ENCODE data around the gene GABRG3.

The GABRG3 gene

GRCh38 chr15:27401471-27401870, 430.5 kb downstream of the GABRG3 start:
- DNase-seq (ENCODE audit: insufficient read length, low spot score) (no peak), FAIRE-seq (no peak)
- no peak for TF ChIP-seq POLR2A (IDR thresholded peaks at IDR 0.05; ENCODE audit: low read depth, low read length)
- no peak for TF ChIP-seq POLR2AphosphoS5 (IDR thresholded peaks at IDR 0.05; ENCODE audit: low read depth, low read length)
- TF ChIP-seq TAF1 (IDR thresholded peaks at IDR 0.05; ENCODE audit: low read depth, low read length), result no peak
- no peak for TF ChIP-seq PAX5 (IDR thresholded peaks at IDR 0.05; ENCODE audit: insufficient read depth, low read length, severe bottlenecking)
- no peak for TF ChIP-seq SPI1 (IDR thresholded peaks at IDR 0.05; ENCODE audit: low read depth, low read length)
- no peak for TF ChIP-seq POU2F2 (IDR thresholded peaks at IDR 0.05; ENCODE audit: low read depth, low read length)

- TF ChIP-seq PAX5 (IDR thresholded peaks at IDR 0.05; ENCODE audit: insufficient read depth, low read length, severe bottlenecking) (no peak), SPI1 (IDR thresholded peaks at IDR 0.05; ENCODE audit: low read depth, low read length) (no peak), TAF1 (IDR thresholded peaks at IDR 0.05; ENCODE audit: low read depth, low read length) (no peak)
- DNase-seq (ENCODE audit: insufficient read length, low spot score) (no peak), FAIRE-seq (no peak)
Observed at GRCh38 chr15:27408428-27408827, 437.4 kb downstream of the GABRG3 start.

- no peak for FAIRE-seq
- no peak for DNase-seq (ENCODE audit: insufficient read length, low spot score)
Observed at GRCh38 chr15:27410996-27411605, 440.1 kb downstream of the GABRG3 start.

GRCh38 chr15:27412415-27412814, 441.4 kb downstream of the GABRG3 start:
- DNase-seq (ENCODE audit: insufficient read length, low spot score) (no peak), FAIRE-seq (no peak)
- TF ChIP-seq POU2F2 (IDR thresholded peaks at IDR 0.05; ENCODE audit: low read depth, low read length) (no peak), TAF1 (IDR thresholded peaks at IDR 0.05; ENCODE audit: low read depth, low read length) (no peak), POLR2AphosphoS5 (IDR thresholded peaks at IDR 0.05; ENCODE audit: low read depth, low read length) (no peak), SPI1 (IDR thresholded peaks at IDR 0.05; ENCODE audit: low read depth, low read length) (no peak), PAX5 (IDR thresholded peaks at IDR 0.05; ENCODE audit: insufficient read depth, low read length, severe bottlenecking) (no peak), POLR2A (IDR thresholded peaks at IDR 0.05; ENCODE audit: low read depth, low read length) (no peak)

More at GRCh38 chr15:27410996-27411605, 440.1 kb downstream of the GABRG3 start:
- no peak for TF ChIP-seq PAX5 (IDR thresholded peaks at IDR 0.05; ENCODE audit: insufficient read depth, low read length, severe bottlenecking)
- no peak for TF ChIP-seq SPI1 (IDR thresholded peaks at IDR 0.05; ENCODE audit: low read depth, low read length)
- TF ChIP-seq POLR2A (IDR thresholded peaks at IDR 0.05; ENCODE audit: low read depth, low read length), result no peak
- TF ChIP-seq POLR2AphosphoS5 (IDR thresholded peaks at IDR 0.05; ENCODE audit: low read depth, low read length), result no peak
- TF ChIP-seq POU2F2 (IDR thresholded peaks at IDR 0.05; ENCODE audit: low read depth, low read length), result no peak
- no peak for TF ChIP-seq TAF1 (IDR thresholded peaks at IDR 0.05; ENCODE audit: low read depth, low read length)

GRCh38 chr15:27414168-27414870, 443.3 kb downstream of the GABRG3 start:
- FAIRE-seq, result no peak
- DNase-seq (ENCODE audit: insufficient read length, low spot score), result no peak
- no peak for TF ChIP-seq POLR2AphosphoS5 (IDR thresholded peaks at IDR 0.05; ENCODE audit: low read depth, low read length)
- no peak for TF ChIP-seq POU2F2 (IDR thresholded peaks at IDR 0.05; ENCODE audit: low read depth, low read length)
- TF ChIP-seq SPI1 (IDR thresholded peaks at IDR 0.05; ENCODE audit: low read depth, low read length), result no peak
- TF ChIP-seq PAX5 (IDR thresholded peaks at IDR 0.05; ENCODE audit: insufficient read depth, low read length, severe bottlenecking), result no peak

GRCh38 chr15:27418726-27419125, 447.7 kb downstream of the GABRG3 start:
- DNase-seq (ENCODE audit: insufficient read length, low spot score) (no peak), FAIRE-seq (no peak)
- no peak for TF ChIP-seq POU2F2 (IDR thresholded peaks at IDR 0.05; ENCODE audit: low read depth, low read length)
- no peak for TF ChIP-seq POLR2A (IDR thresholded peaks at IDR 0.05; ENCODE audit: low read depth, low read length)
- TF ChIP-seq POLR2AphosphoS5 (IDR thresholded peaks at IDR 0.05; ENCODE audit: low read depth, low read length), result no peak
- TF ChIP-seq PAX5 (IDR thresholded peaks at IDR 0.05; ENCODE audit: insufficient read depth, low read length, severe bottlenecking), result no peak
- TF ChIP-seq TAF1 (IDR thresholded peaks at IDR 0.05; ENCODE audit: low read depth, low read length), result no peak
- TF ChIP-seq SPI1 (IDR thresholded peaks at IDR 0.05; ENCODE audit: low read depth, low read length), result no peak

- DNase-seq (ENCODE audit: insufficient read length, low spot score), result no peak
- no peak for TF ChIP-seq POLR2AphosphoS5 (IDR thresholded peaks at IDR 0.05; ENCODE audit: low read depth, low read length)
- TF ChIP-seq TAF1 (IDR thresholded peaks at IDR 0.05; ENCODE audit: low read depth, low read length), result no peak
- TF ChIP-seq POLR2A (IDR thresholded peaks at IDR 0.05; ENCODE audit: low read depth, low read length), result no peak
- no peak for TF ChIP-seq SPI1 (IDR thresholded peaks at IDR 0.05; ENCODE audit: low read depth, low read length)
- TF ChIP-seq POU2F2 (IDR thresholded peaks at IDR 0.05; ENCODE audit: low read depth, low read length), result no peak
- TF ChIP-seq PAX5 (IDR thresholded peaks at IDR 0.05; ENCODE audit: insufficient read depth, low read length, severe bottlenecking), result no peak
- FAIRE-seq, result no peak
Observed at GRCh38 chr15:27422997-27423396, 452.0 kb downstream of the GABRG3 start.

GRCh38 chr15:27426805-27427204, 455.8 kb downstream of the GABRG3 start:
- DNase-seq (ENCODE audit: insufficient read length, low spot score), result no peak

GRCh38 chr15:27427276-27427675, 456.3 kb downstream of the GABRG3 start:
- no peak for FAIRE-seq
- DNase-seq (ENCODE audit: insufficient read length, low spot score), result no peak
- TF ChIP-seq POLR2AphosphoS5 (IDR thresholded peaks at IDR 0.05; ENCODE audit: low read depth, low read length) (no peak), PAX5 (IDR thresholded peaks at IDR 0.05; ENCODE audit: insufficient read depth, low read length, severe bottlenecking) (no peak), POU2F2 (IDR thresholded peaks at IDR 0.05; ENCODE audit: low read depth, low read length) (no peak), TAF1 (IDR thresholded peaks at IDR 0.05; ENCODE audit: low read depth, low read length) (no peak), POLR2A (IDR thresholded peaks at IDR 0.05; ENCODE audit: low read depth, low read length) (no peak), SPI1 (IDR thresholded peaks at IDR 0.05; ENCODE audit: low read depth, low read length) (no peak)

More at GRCh38 chr15:27426805-27427204, 455.8 kb downstream of the GABRG3 start:
- TF ChIP-seq SPI1 (IDR thresholded peaks at IDR 0.05; ENCODE audit: low read depth, low read length), result no peak
- TF ChIP-seq POU2F2 (IDR thresholded peaks at IDR 0.05; ENCODE audit: low read depth, low read length), result no peak
- TF ChIP-seq POLR2A (IDR thresholded peaks at IDR 0.05; ENCODE audit: low read depth, low read length), result no peak
- TF ChIP-seq PAX5 (IDR thresholded peaks at IDR 0.05; ENCODE audit: insufficient read depth, low read length, severe bottlenecking), result no peak
- no peak for TF ChIP-seq POLR2AphosphoS5 (IDR thresholded peaks at IDR 0.05; ENCODE audit: low read depth, low read length)
- no peak for TF ChIP-seq TAF1 (IDR thresholded peaks at IDR 0.05; ENCODE audit: low read depth, low read length)
- FAIRE-seq, result no peak

Data from GM12891 (cell line).